ENCODE results near the gene PSMC3.

Gene PSMC3

GRCh38 chr11:47392546-47393162 lies 33.6 kb downstream of the PSMC3 start:
- TF ChIP-seq CTCF (IDR thresholded peaks at IDR 0.05) = no peak
- H3K4me1 ChIP-seq (ENCODE audit: control insufficient read depth in 1 of 2, insufficient read depth in 1 of 2, low read depth in 1 of 2, low read length in 1 of 2) = peaks cover 94% of the 10 kb centered on the region in 2 experiments
- peak overlapping the region; percentile 99 for H3K27ac ChIP-seq
- H3K4me3 ChIP-seq (ENCODE audit: low read depth in 1 of 2, low read length in 1 of 2) = peak overlapping the region; percentile 78 to 92
- H3K9me3 ChIP-seq = no peaks in the 10 kb centered on the region
- H3K27me3 ChIP-seq = no peaks in the 10 kb centered on the region
- H3K36me3 ChIP-seq = no peaks in the 10 kb centered on the region

GRCh38 chr11:47391711-47392432 lies 34.4 kb downstream of the PSMC3 start:
- no peaks in the 10 kb centered on the region for H3K9me3 ChIP-seq
- H3K4me1 ChIP-seq (ENCODE audit: control insufficient read depth in 1 of 2, insufficient read depth in 1 of 2, low read depth in 1 of 2, low read length in 1 of 2) = peaks cover 94 to 96% of the 10 kb centered on the region in 2 experiments
- TF ChIP-seq CTCF (IDR thresholded peaks at IDR 0.05) = no peak
- H3K27me3 ChIP-seq = no peaks in the 10 kb centered on the region
- H3K36me3 ChIP-seq = no peaks in the 10 kb centered on the region
- H3K4me3 ChIP-seq (ENCODE audit: low read depth in 1 of 2, low read length in 1 of 2) = peak overlapping the region; percentile 78 to 92
- H3K27ac ChIP-seq = peak overlapping the region; percentile 99

GRCh38 chr11:47391077-47391583 lies 35.1 kb downstream of the PSMC3 start:
- H3K36me3 ChIP-seq = no peaks in the 10 kb centered on the region
- no peaks in the 10 kb centered on the region for H3K9me3 ChIP-seq
- peak overlapping the region; percentile 99 for H3K27ac ChIP-seq
- H3K27me3 ChIP-seq = no peaks in the 10 kb centered on the region
- H3K4me3 ChIP-seq (ENCODE audit: low read depth in 1 of 2, low read length in 1 of 2) = peak overlapping the region; percentile 78 to 92
- TF ChIP-seq CTCF (IDR thresholded peaks at IDR 0.05) = no peak
- peaks cover 97% of the 10 kb centered on the region in 2 experiments for H3K4me1 ChIP-seq (ENCODE audit: control insufficient read depth in 1 of 2, insufficient read depth in 1 of 2, low read depth in 1 of 2, low read length in 1 of 2)

GRCh38 chr11:47390422-47390760 lies 35.8 kb downstream of the PSMC3 start:
- Histone ChIP-seq H3K4me1 (ENCODE audit: control insufficient read depth in 1 of 2, insufficient read depth in 1 of 2, low read depth in 1 of 2, low read length in 1 of 2) (peaks cover 93 to 95% of the 10 kb centered on the region in 2 experiments), H3K4me3 (ENCODE audit: low read depth in 1 of 2, low read length in 1 of 2) (peak overlapping the region; percentile 78 to 92), H3K27ac (peak overlapping the region; percentile 99), H3K27me3 (no peaks in the 10 kb centered on the region), H3K36me3 (no peaks in the 10 kb centered on the region), H3K9me3 (no peaks in the 10 kb centered on the region)
- no peak for TF ChIP-seq CTCF (IDR thresholded peaks at IDR 0.05)

GRCh38 chr11:47389577-47390421 lies 36.4 kb downstream of the PSMC3 start:
- Histone ChIP-seq H3K9me3 (no peaks in the 10 kb centered on the region), H3K27me3 (no peaks in the 10 kb centered on the region), H3K36me3 (no peaks in the 10 kb centered on the region), H3K4me1 (ENCODE audit: control insufficient read depth in 1 of 2, insufficient read depth in 1 of 2, low read depth in 1 of 2, low read length in 1 of 2) (peaks cover 90 to 92% of the 10 kb centered on the region in 2 experiments), H3K27ac (peak overlapping the region; percentile 99), H3K4me3 (ENCODE audit: low read depth in 1 of 2, low read length in 1 of 2) (peak overlapping the region; percentile 78 to 92)
- no peak for TF ChIP-seq CTCF (IDR thresholded peaks at IDR 0.05)
